Fibroblast of skin of left biceps (primary cell): Measurements from ENCODE around the gene TARS3.
"Not testable (repeated sequence)": the region's sequence is repeated elsewhere in the genome, so short reads cannot be mapped to it uniquely, and the experiment has no call there.

Source experiments
- DNase-seq, 2 experiments: peaks; one replicate each; pipeline ENCODE4 v3.0.0-alpha.2; 2013; ENCODE audit warnings: low read depth in 2 of 2

TARS3 gene

GRCh38 chr15:101723874-101724674, at the start of gene TARS3:
TSS of gene TARS3 (minus strand) at chr15:101724473. CDS start at chr15:101724387, 86 bp downstream.
- peak; percentile 53 to 63 for DNase-seq

DNA sequence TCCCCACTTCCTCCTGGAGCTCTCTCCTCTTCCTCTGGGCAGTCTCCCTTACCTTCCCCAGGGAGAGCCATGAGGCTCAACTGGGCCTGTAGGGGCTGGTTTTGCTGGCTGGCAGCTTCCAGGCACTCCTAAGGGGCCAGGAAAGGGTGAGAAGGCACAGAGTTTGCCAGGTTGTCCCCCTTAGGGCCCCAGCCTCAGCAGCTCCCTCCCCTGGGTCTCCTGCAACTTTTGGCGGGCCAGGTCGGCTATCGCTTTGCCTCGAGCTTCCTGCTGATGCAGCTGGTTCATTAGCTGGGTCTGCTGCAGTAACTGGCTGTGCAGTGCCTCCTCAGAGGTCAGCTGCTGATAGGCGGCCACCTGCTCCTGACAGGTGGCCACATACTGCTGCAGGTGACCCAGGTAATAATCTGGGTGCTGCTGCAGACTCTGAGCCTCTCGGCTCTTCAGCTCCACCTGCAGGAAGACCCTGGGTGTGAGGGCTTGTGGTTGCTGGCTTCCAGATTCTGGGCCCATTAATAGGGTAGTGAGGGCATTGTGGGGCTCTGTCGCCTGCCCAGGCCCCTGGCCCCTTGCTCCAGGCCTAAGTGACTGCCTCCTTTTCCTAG, 49.3 kb upstream of the TARS3 start:
- DNase-seq: no peak

DNA sequence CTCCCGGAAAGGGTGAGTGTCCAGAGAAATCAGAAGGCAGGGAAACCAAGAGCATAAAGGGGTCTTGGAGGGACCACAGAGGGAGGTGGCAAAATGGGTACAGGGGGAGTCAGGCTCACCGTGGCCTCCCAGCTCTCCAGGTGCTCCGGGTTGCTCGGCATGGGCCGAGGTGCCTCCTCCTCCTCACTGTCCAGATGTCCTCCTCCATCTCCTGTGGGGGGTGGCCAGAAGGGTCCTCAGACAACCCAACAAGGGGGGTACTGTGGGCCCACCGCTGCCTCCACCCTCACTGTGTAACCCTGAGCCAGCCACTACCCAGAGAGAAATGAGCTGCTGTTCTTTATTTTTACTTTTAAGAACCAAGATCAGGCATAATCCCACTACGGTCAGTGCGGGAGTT, 48.6 kb upstream of the TARS3 start:
- DNase-seq: no peak

DNA sequence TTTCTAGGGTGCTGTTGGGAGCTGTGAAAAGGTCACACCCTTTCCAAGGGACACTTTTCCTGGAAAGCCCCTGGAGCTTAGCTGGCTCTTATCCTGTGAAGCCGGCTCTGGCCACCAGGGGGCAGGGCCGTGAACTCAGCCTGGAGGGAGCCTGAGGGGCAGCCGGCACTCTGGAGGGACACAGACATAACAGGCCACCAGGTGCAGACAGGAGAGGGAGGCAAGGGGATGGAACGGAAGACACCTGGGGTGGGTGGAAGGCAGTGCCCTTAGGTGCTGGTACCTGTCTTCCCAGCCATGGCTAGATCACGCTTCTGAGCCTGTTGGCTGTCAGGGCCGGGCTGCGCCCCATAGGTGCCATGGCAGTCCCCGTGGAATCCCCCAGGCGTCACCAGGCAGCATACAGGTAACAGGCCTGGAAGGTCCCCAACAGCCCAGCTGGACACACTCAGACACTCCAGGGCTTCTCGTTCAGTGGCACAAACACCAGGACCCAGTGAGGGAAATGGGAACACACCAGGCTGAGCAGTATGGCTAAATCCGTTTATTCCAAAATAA, 42.9 kb upstream of the TARS3 start:
- DNase-seq: not testable (repeated sequence)

- DNase-seq: no peak
Measured at GRCh38 chr15:101765772-101766456, 41.6 kb upstream of the TARS3 start.

GRCh38 chr15:101765340-101765671, 41.0 kb upstream of the TARS3 start:
- DNase-seq: not testable (repeated sequence)

- not testable (repeated sequence) for DNase-seq
Measured at GRCh38 chr15:101764669-101765339, 40.5 kb upstream of the TARS3 start.

DNA sequence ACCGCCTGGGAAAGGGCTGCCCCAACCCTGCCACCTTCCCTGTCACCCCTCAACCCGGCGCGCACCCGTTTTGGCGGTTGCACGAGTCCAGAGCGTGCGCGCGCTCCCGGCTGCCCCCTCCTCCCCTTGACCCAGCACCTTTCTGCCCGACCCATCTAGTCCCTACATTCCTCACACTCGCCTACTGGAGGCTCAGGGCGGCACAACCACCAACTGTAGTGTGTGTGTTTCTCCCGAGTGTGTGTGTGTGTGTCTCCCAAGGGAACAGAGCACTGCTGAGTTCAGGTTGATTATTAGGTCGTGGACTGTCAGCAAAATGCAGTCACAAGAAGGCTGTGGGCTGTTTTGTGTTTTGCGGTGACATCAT, 22.4 kb upstream of the TARS3 start:
- not testable (repeated sequence) for DNase-seq

DNA sequence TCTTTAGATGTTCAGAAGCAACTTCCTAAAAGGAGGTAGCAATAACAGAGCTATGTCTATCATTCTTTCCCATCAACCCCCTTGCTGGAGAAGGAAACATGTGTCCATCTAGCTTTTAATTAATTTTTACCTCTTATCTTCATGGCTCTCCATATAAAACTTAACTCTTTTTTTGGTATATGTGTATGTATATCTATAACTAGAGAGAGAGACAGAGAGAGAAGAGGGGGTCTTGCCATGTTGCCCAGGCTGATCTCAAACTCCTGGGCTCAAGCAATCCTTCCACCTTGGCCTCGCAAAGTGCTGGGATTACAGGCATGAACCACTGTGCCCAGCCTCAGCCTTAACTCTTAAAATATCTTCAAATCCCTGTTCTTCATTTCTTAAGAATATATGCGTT, 10.6 kb upstream of the TARS3 start:
- DNase-seq: not testable (repeated sequence)

DNA sequence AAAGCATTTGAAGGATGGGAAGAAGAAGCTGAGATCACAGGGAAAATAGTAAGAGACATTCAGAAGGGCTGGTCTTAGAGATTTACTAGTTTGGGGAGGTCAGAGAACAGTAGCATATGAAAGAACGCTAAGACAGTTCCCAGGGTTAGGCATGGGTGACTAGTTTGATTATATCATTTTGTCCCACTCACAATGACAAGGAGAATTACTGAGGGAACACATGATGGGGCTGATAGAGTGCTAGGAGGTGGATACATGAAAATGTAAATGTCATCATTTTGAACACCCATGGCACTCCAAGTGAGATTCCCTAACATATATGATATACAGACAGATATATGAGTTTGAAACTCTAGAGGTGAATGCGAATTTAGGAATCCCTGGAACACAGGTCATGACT, 9.3 kb upstream of the TARS3 start:
- no peak for DNase-seq

- no peak for DNase-seq
Measured at GRCh38 chr15:101732772-101733171, 8.5 kb upstream of the TARS3 start.

GRCh38 chr15:101731746-101732145, 7.5 kb upstream of the TARS3 start:
- no peak for DNase-seq

GRCh38 chr15:101727186-101727585, 2.9 kb upstream of the TARS3 start:
- no peak for DNase-seq

DNA sequence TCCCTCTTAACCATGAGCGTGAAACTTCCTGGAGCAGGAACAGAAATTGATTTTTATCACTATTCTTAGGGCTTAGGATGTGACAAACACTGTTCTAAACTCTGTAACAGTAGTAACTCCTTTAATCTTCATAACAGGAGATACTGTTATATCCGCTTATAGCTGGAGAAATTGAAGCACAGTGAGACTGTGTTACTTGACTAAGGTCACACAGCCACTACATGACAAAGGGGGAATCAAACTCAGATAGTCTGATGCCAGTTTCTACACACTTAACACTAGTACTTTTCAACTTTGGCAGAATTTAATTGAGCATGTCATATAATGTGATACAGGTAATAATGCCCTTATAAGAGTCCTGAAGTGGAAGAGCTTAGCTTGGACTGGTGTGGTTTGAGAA, 800 bp upstream of the TARS3 start:
- DNase-seq: no peak

GRCh38 chr15:101724675-101725005, 367 bp upstream of the TARS3 start:
- no peak for DNase-seq

GRCh38 chr15:101723171-101723873, 951 bp downstream of the TARS3 start:
- no peak for DNase-seq

DNA sequence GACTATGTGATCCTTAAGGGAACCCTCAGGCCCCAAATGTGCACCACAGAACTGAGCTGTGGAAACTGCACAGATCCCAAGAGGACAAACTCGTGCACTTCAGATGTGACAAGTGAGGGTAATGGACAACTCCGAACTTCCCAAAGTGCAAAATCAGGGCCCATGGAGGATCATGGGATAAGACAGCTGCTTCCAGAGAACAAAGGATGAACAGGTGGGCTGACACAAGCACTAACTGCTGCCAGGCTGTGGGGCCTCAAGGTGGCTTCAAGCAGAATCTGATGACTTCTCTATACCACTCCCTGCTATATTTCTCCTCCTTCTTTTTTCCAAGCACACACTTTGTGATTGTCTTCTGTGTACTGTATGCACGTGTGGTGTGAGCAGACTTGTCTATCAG, 5.4 kb downstream of the TARS3 start:
- no peak for DNase-seq

DNA sequence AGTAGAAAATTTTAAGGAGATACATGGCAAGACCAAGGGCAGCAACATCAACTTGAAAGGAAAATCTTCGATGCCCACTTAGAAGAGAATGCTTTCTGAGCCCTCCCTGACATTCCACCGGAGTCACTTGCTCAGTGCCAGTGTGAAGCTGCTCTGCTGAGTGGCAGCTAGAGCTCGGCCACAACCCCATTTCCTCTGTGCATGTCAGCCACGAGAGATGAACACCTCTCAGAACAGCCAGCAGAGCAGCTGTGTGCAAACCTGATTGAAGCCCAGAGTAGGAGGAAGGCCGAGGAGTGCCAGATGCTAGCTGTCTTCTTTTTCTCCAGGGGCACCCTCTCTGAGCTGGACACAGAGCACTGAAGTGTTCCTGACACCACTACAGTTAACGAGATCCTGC, 12.2 kb downstream of the TARS3 start:
- no peak for DNase-seq

- DNase-seq: peak; percentile 10 to 28
Measured at GRCh38 chr15:101710806-101711205, 13.5 kb downstream of the TARS3 start.

DNA sequence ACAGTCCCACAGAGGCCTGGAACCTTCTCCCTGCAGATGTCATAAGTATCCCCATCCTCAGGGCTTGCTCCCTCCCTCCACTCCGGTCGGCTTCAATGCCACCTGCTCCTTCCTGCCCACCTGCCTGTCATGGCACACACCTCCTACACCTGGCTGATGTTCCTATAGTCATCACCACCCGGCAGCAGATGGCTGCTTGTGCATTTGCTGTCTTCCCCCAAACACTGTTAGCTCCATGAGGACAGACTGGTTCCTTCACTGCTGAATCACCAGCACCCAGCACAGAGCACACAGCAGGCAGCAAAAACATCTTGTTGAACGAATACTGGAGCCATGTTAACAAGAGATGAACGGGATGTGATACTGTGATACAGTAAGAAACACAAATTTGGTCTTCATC, 14.8 kb downstream of the TARS3 start:
- DNase-seq: no peak

GRCh38 chr15:101707983-101708382, 16.3 kb downstream of the TARS3 start:
- no peak for DNase-seq

DNA sequence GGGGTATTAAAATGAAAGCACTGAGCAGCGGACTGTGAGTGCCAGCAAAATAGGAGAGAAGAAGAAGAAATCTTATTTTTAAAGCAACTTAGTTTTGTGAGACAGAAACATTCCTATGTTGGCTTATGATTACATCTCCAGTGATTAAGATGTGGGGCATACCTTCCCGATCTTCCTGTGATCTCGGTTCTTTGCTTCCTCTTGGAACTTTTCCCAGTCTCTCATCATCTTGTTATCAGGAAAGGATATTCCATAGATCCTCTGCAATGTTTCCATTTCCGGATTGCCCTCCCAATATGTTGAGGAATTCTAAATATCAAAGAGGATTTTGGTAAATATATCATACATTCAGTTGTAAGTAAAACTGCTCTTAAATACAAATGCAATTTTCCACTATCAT, 22.2 kb downstream of the TARS3 start:
- no peak for DNase-seq
